ENCODE results near the gene PSMD1.

PSMD1 gene

DNA sequence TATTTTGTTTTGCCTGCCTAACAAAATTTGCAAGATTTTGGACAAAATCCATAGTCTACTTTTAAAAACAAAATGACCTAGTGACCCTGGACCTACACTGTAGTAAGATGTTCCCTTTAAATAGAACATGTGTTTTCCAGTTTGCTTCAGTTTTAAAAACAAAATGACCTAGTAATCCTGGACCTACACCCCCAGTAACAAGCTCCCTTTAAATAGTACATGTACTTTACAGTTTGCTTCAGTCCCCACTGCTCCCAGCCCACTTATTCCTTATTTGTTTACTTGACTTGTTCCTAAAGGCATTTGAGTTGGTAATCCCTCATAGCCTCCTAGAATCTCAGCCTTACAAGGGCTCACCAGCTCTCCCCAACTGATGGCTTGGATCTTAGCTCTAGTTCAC lies 102.6 kb downstream of the PSMD1 start:
- Histone ChIP-seq H3K27me3 (no peaks in the 10 kb centered on the region), H3K9me3 (no peaks in the 10 kb centered on the region), H3K4me3 (ENCODE audit: low read depth in 1 of 2, low read length in 1 of 2) (no peak overlapping the region), H3K36me3 (peaks cover 15% of the 10 kb centered on the region), H3K27ac (no peak overlapping the region), H3K4me1 (ENCODE audit: control insufficient read depth in 1 of 2, insufficient read depth in 1 of 2, low read depth in 1 of 2, low read length in 1 of 2) (no peaks in the 10 kb centered on the region)
- TF ChIP-seq, protein P1, sequence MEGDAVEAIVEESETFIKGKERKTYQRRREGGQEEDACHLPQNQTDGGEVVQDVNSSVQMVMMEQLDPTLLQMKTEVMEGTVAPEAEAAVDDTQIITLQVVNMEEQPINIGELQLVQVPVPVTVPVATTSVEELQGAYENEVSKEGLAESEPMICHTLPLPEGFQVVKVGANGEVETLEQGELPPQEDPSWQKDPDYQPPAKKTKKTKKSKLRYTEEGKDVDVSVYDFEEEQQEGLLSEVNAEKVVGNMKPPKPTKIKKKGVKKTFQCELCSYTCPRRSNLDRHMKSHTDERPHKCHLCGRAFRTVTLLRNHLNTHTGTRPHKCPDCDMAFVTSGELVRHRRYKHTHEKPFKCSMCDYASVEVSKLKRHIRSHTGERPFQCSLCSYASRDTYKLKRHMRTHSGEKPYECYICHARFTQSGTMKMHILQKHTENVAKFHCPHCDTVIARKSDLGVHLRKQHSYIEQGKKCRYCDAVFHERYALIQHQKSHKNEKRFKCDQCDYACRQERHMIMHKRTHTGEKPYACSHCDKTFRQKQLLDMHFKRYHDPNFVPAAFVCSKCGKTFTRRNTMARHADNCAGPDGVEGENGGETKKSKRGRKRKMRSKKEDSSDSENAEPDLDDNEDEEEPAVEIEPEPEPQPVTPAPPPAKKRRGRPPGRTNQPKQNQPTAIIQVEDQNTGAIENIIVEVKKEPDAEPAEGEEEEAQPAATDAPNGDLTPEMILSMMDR (IDR thresholded peaks at IDR 0.05) = no peak

DNA sequence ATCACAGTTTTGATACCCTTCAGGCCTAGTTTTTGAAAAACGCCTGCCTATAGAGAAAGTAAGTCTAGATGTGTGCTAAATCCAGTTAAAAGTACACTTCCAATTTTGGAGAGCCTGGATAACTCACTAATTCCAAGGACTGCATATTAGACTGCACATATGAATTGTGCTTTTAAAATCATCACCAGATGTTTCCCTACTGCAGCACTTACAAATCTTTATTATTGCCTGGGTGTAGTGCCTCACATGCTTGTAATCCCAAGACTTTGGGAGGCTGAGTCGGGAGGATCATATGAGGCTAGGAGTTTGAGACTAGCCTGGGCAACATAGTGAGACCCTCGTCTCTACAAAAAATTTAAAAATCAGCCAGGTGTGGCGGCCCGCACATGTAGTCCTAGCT lies 104.0 kb downstream of the PSMD1 start:
- TF ChIP-seq, protein P1 (IDR thresholded peaks at IDR 0.05) = no peak
- no peak overlapping the region for H3K27ac ChIP-seq
- H3K36me3 ChIP-seq = peaks cover 8% of the 10 kb centered on the region
- H3K9me3 ChIP-seq = no peaks in the 10 kb centered on the region
- no peaks in the 10 kb centered on the region for H3K4me1 ChIP-seq (ENCODE audit: control insufficient read depth in 1 of 2, insufficient read depth in 1 of 2, low read depth in 1 of 2, low read length in 1 of 2)
- H3K27me3 ChIP-seq = no peaks in the 10 kb centered on the region
- no peak overlapping the region for H3K4me3 ChIP-seq (ENCODE audit: low read depth in 1 of 2, low read length in 1 of 2)

DNA sequence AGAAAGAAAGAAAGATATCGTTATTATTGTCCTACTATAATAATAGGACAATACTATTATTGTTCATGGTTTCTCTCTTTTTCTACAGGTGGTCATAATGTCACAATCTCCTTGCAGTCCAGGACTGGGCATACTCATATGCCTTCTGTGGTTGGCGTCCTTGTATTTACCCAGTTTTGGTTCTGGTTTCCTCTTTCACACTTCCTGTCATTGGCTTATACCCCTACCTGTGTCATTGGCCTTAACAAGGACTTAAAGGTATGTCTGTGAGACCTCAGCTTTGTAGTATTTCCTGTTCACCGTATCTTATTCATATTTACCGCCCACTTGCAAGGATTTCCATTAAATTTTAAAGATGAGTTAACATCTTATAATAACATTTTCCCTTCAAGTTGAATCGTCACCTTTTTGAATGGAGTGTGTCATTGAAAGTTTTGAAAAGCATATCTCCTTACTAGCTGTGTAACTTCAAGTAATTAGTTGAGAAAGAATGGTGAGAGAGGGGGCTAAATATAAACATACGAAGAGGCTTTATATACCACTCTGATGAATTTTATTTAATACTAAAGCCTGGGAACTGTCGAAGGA lies 104.7 kb downstream of the PSMD1 start:
- H3K27ac ChIP-seq = no peak overlapping the region

DNA sequence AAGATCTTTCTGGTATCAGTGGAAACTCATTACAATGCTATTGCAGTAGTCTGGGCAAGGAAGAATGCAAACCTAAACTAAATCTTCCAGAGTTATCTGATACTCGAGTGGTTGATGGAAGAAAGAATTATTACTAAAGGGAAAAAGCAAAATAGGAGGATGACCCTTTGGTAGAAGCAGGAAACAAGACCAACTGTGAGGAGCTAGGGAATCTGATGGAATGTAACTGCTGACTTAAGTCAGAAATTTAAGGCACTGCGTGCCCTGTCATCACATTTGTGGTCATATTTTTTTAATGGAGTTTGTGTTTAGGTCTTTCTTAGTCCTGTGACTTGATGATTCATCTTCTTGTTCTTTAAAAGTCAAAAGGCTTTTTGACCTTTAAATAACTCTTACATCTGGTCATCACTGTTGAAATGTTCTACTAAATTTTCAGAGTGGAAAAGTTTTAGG lies 105.2 kb downstream of the PSMD1 start:
- Histone ChIP-seq H3K36me3 (peaks cover 20% of the 10 kb centered on the region), H3K27ac (no peak overlapping the region), H3K4me1 (ENCODE audit: control insufficient read depth in 1 of 2, insufficient read depth in 1 of 2, low read depth in 1 of 2, low read length in 1 of 2) (no peaks in the 10 kb centered on the region), H3K4me3 (ENCODE audit: low read depth in 1 of 2, low read length in 1 of 2) (no peak overlapping the region), H3K9me3 (no peaks in the 10 kb centered on the region), H3K27me3 (no peaks in the 10 kb centered on the region)
- TF ChIP-seq, protein P1 (IDR thresholded peaks at IDR 0.05) = no peak

More for the DNA sequence above, 104.7 kb downstream of the PSMD1 start:
- Histone ChIP-seq H3K4me3 (ENCODE audit: low read depth in 1 of 2, low read length in 1 of 2) (no peak overlapping the region), H3K4me1 (ENCODE audit: control insufficient read depth in 1 of 2, insufficient read depth in 1 of 2, low read depth in 1 of 2, low read length in 1 of 2) (no peaks in the 10 kb centered on the region), H3K36me3 (peaks cover 15% of the 10 kb centered on the region), H3K27me3 (no peaks in the 10 kb centered on the region), H3K9me3 (no peaks in the 10 kb centered on the region)
- TF ChIP-seq, protein P1 (IDR thresholded peaks at IDR 0.05) = no peak

DNA sequence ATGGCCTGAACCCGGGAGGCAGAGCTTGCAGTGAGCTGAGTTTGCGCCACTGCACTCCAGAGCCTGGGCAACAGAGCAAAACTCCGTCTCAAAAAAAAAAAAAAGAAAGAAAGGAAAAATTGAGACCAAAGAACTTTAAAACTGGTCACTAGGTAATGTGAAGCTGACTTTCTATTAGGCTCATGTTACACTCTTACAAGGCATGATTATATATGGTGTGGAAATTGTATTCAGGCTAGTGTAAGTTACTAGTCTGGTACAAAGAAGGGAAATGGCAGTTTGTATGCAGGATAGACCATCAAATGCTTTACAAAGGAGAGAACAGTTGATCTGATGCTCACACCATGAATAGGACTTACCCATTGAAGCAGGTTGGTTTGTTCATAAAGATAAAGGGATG lies 106.3 kb downstream of the PSMD1 start:
- Histone ChIP-seq H3K4me1 (ENCODE audit: control insufficient read depth in 1 of 2, insufficient read depth in 1 of 2, low read depth in 1 of 2, low read length in 1 of 2) (no peaks in the 10 kb centered on the region), H3K27me3 (no peaks in the 10 kb centered on the region), H3K36me3 (peaks cover 22% of the 10 kb centered on the region), H3K9me3 (no peaks in the 10 kb centered on the region), H3K4me3 (ENCODE audit: low read depth in 1 of 2, low read length in 1 of 2) (no peak overlapping the region), H3K27ac (no peak overlapping the region)
- TF ChIP-seq, protein P1 (IDR thresholded peaks at IDR 0.05) = no peak
